ENCODE measurements around the gene WIZ.

GRCh38 chr19:15467734-15468214, 18.0 kb upstream of the WIZ start:
- TF ChIP-seq POLR2A (IDR thresholded peaks at IDR 0.05; ENCODE audit: low read depth, low read length) (no peak), TAF1 (IDR thresholded peaks at IDR 0.05; ENCODE audit: borderline replicate concordance, low read depth, low read length) (no peak)
